Prostate gland (tissue), 2 donors: ENCODE measurements around the gene GTF2IRD1.

Source experiments
- CTCF ChIP-seq, 4 experiments: fragments of 200-600 bp in 2 of 4; fragments of 450-650 bp in 2 of 4; sonication (generic) in 2 of 4; IDR thresholded peaks; 1 replicate in 3 of 4; 2 replicates in 1 of 4; pipeline ENCODE4 v1.5.1; 2016 to 2019; ENCODE audit warnings: antibody characterized with exemption in 4 of 4, mild to moderate bottlenecking in 2 of 4, moderate library complexity in 2 of 4
- POLR2A ChIP-seq: fragments of 450-650 bp; IDR thresholded peaks from one replicate; pipeline ENCODE4 v1.6.1; 2016; ENCODE audit warnings: antibody characterized with exemption, mild to moderate bottlenecking
- POLR2AphosphoS5 ChIP-seq: sonication (generic); formaldehyde crosslinking; IDR thresholded peaks from one replicate; pipeline ENCODE4 v1.6.1; 2017; ENCODE audit warnings: antibody characterized with exemption

- TF ChIP-seq CTCF (IDR thresholded peaks at IDR 0.05) = no peak
- TF ChIP-seq POLR2A = no peak
- TF ChIP-seq POLR2AphosphoS5 = no peak
Measured at GRCh38 chr7:74438327-74438726, 15.4 kb upstream of the GTF2IRD1 start.
